HG03139 (cell line): ENCODE data around the gene RGMA.
"Not testable (repeated sequence)": the region's sequence is repeated elsewhere in the genome, so short reads cannot be mapped to it uniquely, and the experiment has no call there.

Experiments used
- ATAC-seq: cut with Tn5 transposase; IDR thresholded peaks from one replicate; pipeline ENCODE4 v1.9.1; 2021; ENCODE audit not compliant: unreplicated experiment

The RGMA gene

DNA sequence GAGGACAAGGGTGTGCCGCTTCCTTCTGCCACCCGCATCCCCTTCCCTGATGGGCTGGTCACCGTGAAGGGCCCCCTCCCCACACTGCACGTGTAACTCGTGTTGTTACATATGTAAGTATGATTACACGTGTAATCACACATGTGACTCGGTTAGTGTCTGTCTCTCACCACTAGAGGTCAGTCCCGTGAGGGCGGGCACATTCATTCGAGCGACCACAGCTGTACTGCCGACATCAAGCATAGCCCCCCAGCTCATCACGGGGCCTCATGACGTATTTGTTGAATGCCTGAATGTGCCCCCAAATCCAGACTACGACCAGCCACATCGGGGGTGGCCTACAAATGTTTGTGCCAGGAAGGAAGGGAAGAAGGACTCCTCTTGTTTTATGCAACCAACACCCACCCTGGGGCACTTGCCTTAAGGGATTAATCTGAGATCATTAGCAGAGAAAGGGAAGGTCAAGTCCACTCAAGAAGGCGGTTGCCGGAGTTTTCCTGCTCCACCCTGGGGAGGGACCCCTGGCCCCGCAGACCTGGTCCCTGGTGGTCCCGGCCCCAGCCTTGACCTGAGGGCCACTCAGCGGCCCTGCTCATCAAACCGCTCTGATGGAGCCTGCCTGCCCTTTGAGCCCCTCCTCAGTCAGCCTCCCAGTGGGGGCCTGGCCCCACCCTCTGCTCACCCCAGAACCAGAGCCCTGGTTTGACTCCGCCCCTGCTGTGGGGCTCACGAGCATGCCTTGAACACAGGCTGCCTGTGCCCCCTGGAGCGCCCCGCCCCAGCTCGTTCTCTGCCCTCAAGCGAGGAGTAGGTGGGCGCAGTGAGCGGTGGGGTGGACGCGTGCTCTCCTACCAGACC lies 52.8 kb downstream of the RGMA start:
- ATAC-seq = peak; percentile 87

- no peak for ATAC-seq
Observed at GRCh38 chr15:93035092-93035915, 53.7 kb downstream of the RGMA start.

- no peak for ATAC-seq
Observed at GRCh38 chr15:93034512-93034911, 54.5 kb downstream of the RGMA start.

GRCh38 chr15:93033434-93034045 lies 55.5 kb downstream of the RGMA start:
- no peak for ATAC-seq

- ATAC-seq = not testable (repeated sequence)
Observed at GRCh38 chr15:93032515-93033206, 56.4 kb downstream of the RGMA start.

- not testable (repeated sequence) for ATAC-seq
Observed at GRCh38 chr15:93031557-93032384, 57.2 kb downstream of the RGMA start.

- no peak for ATAC-seq
Observed at GRCh38 chr15:93031103-93031464, 57.9 kb downstream of the RGMA start.

DNA sequence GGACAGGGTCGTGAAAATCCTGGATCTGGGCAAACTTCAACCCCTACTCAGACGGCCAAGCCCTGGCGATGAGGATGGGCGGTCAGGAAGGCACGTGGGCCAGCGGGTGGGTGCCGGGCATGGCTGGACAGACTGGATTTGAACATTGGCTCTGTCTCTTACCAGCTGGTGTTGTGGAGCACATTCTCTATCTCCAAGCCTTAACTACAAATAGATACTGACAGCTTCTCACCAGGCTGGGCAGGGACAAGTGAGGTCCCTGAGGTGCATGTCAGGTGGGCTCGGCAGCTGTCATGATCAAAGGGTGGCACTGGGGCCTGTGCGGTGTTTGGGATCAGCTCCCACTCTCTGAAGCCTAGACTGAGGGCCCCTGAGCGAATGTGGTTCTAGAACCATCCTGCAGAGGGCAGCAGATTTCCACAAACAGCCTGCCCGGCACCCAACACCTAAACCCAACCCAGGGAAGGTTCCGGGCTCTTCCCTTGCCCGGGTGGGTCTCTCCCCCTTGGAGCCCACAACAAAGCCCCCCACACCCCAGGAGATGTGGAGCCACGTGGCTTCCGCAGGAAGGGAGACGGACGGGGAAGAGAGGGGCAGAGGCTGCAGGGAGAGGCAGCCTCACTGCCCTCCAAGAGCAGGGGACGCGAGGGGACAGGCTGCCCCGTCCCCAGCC lies 58.4 kb downstream of the RGMA start:
- peak; percentile 85 for ATAC-seq

GRCh38 chr15:93029836-93030429 lies 59.1 kb downstream of the RGMA start:
- no peak for ATAC-seq

DNA sequence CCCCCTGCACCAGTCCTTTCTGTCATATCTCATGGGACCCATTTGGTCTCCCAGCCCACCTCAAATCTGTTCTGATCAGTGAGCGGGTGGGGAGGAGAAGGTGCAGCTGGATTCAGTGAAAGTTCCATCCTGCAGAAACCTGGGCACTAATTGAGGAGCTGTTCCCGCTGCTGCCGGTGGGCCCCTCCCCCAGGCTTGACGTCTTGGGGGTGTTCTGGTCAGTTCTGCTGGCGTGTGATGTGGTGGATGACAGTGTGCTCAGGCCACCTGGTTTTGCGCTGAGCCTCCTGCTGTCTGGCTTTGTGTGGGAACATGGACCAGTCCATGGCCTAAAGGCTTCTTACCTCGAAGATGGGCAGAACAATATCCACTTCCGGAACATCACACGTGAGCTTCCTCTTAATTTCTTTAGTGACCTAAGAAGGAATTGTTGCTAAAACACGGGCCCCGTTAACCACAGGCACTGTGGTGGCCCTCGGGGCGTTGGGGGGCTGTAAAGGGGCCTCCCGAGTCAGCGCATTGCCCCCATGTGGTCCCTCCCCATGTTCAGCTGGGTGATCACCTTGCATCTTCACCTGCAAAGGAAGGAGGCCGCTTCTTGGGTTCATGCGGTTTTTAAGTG lies 59.7 kb downstream of the RGMA start:
- ATAC-seq = no peak

- ATAC-seq = no peak
Observed at GRCh38 chr15:93028632-93029213, 60.3 kb downstream of the RGMA start.

DNA sequence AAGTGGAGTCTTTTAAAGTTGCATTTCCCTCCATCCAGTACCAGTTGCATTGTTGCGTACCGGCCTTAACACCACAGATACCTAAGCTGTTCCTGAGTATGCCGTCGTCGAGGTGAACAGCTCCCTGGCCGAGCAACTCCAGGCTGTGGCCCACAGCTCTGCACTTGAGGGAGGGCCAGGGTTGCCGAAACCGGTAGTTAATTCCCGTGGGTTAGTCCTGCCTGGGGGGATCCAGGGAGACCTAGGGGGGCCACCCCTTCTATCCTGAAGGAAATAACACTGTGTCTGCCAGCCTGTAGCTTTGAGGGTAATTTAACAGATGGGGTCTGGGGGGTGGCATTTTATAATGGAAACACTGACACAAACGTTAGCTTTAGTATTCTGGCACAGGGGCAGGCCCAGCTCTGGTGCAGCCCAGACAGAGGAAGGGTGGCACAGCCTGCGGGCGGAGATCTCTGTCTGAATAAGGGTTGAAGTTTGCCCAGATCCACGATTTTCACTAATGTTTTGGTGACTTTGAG lies 60.8 kb downstream of the RGMA start:
- no peak for ATAC-seq

DNA sequence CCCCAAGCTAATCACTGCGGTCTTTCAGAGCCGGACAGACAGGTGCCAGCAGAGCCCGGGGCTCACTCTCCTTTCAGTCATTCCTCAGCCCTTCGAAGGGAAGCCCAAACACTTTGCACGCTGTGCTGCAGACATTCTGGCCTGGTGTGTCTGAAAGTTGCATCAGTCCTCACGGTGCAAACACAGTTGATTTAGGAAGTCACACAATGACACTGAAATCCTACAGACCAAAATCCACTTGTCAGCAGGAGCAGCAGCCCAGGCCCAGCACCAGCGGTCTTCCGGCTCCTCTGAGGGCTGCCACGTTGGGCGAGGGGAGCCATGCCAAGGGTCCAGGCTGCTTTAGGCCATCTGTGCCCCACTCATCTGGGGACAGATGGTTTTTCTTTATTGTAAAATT lies 61.6 kb downstream of the RGMA start:
- no peak for ATAC-seq

DNA sequence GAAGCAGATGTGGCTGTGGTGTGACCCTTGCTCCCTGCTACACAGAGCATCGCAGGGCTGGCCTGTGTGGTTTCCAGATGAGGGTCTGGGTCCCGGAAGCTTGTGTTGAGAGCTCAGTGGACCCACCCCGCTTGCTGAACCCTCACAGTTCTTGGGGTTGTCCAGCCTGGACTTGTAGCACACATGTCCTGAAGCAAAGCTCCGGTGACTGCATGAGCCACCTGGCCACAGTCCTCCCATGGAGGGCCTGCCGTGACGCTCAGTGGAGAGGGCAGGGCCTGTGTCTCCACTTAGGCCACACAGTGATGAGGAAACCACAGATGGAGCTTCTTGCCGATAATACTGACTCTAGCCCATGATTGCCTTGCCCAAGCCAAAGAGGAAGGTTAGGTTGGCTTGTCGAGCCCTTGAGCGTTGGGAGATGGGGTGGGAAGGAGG lies 62.6 kb downstream of the RGMA start:
- no peak for ATAC-seq

DNA sequence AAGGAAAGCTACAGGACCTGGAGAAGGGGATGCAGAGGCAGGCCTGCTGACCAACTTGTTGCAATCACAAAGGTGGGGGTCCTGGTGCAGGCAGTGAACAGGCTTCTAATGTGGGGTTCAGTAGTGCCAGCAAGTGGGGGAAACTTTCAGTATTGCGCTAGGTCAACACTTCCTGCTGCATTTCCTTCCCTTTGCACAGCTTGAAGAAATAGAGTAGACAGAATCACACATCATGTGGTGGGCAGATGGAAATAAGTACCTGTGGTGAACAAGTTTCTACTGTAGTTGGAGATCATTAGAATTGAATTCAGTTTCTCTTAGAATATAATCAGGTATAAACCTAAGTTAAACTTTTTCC lies 63.4 kb downstream of the RGMA start:
- ATAC-seq = no peak

DNA sequence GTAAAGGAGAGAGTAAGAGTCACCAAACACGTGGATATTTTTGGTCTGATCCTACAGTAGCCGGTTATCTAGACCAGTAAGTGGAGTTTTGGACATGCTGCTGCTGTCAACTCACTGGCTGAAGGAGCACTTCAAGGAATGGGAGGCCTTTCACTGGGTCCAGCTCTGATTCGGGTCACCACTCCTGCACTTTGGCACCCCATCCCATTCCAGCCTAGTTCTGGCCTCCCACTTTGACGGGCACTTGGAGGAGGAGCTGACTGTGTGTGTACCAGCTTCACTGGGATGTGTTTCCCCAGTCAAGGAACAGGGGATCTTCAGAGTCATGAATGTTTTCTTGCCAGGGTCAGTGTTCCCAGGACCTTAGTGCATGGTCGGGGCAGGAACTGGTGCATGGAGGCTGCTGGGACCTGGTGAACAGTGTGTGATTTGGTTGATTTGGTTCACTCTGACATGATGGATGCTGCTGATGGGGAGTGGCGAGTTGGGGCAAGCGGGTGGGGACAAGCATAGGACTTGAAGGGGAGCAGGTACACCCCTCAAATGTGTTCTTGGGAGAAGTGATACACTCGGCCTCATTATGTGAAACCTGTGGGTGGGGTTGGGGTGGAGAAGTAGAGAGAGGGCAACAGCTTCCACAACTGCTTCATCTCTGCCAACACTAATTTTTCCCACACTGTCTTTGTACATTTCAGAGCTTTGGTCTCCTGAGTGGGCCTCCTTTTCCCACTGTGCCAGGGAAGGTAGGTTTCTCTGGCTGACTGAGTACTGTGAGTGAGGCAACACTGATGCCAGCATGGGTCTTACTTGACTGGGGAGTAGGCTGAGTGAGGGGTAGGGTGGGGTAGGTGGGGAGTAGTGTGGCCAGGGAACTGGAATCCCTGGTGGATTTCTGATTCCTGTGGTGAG lies 64.0 kb downstream of the RGMA start:
- ATAC-seq = no peak

DNA sequence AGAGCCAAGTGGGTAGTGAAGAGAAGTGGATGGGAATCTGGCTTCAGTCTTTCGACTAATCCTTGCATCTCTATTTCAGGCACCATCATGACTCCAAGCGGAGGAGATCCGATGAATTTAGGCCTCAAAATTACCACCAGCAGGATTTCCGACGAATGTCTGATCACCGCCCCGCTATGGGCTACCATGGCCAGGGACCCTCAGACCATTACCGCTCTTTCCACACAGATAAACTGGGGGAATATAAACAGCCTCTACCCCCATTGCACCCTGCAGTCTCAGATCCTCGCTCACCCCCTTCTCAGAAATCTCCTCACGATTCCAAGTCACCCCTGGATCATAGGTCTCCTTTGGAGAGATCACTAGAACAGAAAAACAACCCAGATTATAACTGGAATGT lies 64.7 kb downstream of the RGMA start:
- ATAC-seq = no peak
